ENCODE measurements around the gene CCL2. TPM values are rescaled to one million over a fixed set of nuclear protein-coding genes. Genes with fewer than 3 reads are reported as not detected.

The CCL2 gene
- total RNA-seq, result not detected in 2 replicates

GRCh38 chr17:34254651-34255380 lies at the start of gene CCL2:
TSS of gene CCL2 (plus strand) at chr17:34255285. CDS start at chr17:34255350, 65 bp downstream.

GRCh38 chr17:34269969-34270368 lies 14.9 kb downstream of the CCL2 start, which contains the start of gene CCL7:
TSS of gene CCL7 (plus strand) at chr17:34270221. CDS start at chr17:34270291, 70 bp downstream.

DNA sequence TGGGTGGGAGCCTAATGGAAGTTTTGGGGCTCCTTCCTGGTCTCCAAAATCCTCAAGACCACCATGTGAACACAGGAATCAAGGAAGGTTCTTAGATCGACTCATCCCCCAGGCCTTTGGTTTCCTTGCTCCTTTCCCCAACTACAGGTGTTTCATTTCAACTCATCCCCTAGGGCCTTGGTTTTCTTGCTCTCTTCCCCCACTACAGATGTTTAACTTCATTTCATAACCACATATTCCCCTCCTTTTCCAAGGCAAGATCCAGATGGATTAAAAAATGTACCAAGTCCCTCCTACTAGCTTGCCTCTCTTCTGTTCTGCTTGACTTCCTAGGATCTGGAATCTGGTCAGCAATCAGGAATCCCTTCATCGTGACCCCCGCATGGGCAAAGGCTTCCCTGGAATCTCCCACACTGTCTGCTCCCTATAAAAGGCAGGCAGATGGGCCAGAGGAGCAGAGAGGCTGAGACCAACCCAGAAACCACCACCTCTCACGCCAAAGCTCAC lies 30.3 kb downstream of the CCL2 start, which contains the start of gene CCL11:
Gene CCL11, plus strand, starts transcription at position 457 of the 507 bp plus-strand sequence. CDS start 67 bp downstream, outside the sequence.

Other genes with a start within 250 kb of the CCL2 start
- gene CCL7, start 14.9 kb downstream of the CCL2 start, total RNA-seq, result not detected in 2 replicates
- not detected in 2 replicates for gene CCL11, start 30.5 kb downstream of the CCL2 start, total RNA-seq
- not detected in 2 replicates for gene CCL8, start 64.2 kb downstream of the CCL2 start, total RNA-seq
- not detected in 2 replicates for gene CCL13, start 101.2 kb downstream of the CCL2 start, total RNA-seq
- not detected in 2 replicates for gene CCL1, start 107.9 kb downstream of the CCL2 start, total RNA-seq